C1 segment of cervical spinal cord (tissue), 14 donors: Measurements from ENCODE around the gene CCL27.
A peak's percentile ranks its signal among the peaks of the same experiment; 100 is the strongest.

ENCODE experiments used
- DNase-seq, 14 donors: peaks; one replicate each; lab custom pipeline; 2025; lab: John Stamatoyannopoulos, UW

Gene CCL27

DNA sequence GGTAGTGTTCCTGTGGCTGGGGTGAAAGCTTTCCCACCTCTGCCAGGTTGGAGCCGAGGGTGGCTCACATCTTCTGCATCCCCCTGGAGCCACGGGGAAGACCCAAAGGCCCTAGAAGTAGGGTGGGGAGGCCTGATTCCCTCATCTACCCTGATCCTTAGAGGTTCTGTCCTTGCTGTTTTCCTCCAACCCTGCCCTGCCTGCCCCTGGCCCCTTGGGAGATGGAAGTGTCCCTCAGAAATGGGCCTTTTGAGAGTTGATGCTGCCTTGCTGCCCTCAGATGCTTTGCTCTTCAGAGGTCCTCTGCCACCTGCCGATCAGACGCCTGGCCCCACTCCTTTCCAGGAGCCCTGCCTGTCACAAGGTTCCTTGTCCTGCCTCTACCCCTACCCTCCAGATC is 22.4 kb upstream of the CCL27 start:
- no peak for DNase-seq

GRCh38 chr9:34684145-34684544 is 21.7 kb upstream of the CCL27 start:
- DNase-seq: no peak

- no peak for DNase-seq
Observed at GRCh38 chr9:34675869-34676268, 13.4 kb upstream of the CCL27 start.

GRCh38 chr9:34675048-34675714 is 12.7 kb upstream of the CCL27 start:
- DNase-seq: peak in 4 of 14 donors; percentile 2 to 29 (median 10)

GRCh38 chr9:34674440-34674839 is 12.0 kb upstream of the CCL27 start:
- DNase-seq: no peak

- DNase-seq: no peak
Observed at GRCh38 chr9:34671307-34671706, 8.8 kb upstream of the CCL27 start.

DNA sequence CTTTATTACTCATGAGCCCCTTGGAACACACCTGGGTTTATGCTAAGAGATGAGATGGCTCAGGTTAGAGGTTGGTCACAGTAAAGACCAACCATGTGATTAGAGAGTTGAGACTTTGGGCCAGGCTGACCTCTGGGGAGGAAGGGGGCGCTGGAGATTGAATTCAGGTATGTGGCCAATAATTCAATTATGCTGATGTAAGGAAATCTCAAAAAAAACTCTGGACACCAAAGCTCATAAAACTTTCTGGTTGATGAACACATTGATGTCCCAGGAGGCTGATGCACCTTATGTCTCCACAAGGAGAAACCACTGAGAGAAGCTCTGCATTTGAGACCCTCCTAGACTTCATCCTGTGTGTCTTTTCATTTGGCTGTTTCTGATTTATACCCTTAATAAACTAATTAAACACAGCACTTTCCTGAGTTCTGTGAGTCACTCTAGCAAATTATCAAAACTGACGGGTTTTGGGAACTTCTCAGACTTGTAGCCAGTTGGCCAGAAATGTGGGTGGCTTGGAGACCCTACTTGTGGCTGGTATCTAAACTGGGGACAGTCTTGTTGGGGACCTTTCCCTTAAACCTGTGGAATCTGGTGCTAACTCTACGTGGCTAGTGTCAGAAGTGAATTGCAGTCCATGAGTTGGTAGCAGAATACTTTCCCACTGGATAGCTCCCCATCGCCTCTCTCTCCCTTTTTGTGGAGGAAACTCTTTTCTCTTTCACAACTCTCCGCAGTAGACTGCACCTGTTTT is 7.5 kb upstream of the CCL27 start:
- no peak for DNase-seq

GRCh38 chr9:34665381-34666250 is 3.2 kb upstream of the CCL27 start:
- DNase-seq: peak; percentile 56 to 95 (median 82)

- DNase-seq: no peak
Observed at GRCh38 chr9:34665067-34665380, 2.6 kb upstream of the CCL27 start.

DNA sequence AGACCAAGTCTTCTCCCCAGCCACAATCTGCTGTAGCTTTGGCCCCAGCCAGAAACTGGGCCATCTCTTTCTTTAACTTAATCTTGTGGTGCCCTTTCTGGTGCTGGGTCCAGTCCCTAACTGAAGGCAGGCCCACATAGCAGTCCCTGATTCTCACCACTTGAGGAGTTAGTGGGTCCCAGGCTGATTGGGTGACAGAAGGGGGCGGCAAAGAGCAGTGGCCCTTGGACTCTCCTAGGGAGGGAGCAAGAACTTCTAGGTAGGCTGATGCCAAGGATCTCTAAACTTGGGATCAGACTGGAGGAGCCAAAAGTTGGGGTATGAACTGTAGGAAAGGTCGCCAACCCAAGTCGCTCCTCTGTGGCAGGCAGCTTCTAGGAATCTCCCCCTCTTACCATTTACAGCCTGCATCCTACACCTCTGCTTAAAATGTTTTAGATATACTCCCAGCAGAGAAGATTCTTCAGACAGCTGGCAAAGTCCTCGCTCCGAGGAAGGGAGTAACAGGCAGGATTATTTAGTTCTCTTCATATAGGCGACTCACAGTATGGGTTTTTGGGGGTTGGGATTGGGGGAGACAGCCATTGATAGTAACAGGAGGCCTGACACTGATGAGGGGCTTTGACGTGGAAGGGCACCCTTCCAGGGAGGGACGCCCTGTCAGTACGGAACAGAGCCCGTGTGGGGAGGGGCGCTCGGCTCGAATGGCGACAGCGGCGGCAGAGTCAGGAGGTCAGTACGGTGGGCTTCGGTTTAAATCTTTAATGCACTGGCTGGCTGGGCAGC is 2.0 kb upstream of the CCL27 start:
- peak in 12 of 14 donors; percentile 14 to 64 (median 49) for DNase-seq

- DNase-seq: no peak
Observed at GRCh38 chr9:34663303-34663605, 797 bp upstream of the CCL27 start.

DNA sequence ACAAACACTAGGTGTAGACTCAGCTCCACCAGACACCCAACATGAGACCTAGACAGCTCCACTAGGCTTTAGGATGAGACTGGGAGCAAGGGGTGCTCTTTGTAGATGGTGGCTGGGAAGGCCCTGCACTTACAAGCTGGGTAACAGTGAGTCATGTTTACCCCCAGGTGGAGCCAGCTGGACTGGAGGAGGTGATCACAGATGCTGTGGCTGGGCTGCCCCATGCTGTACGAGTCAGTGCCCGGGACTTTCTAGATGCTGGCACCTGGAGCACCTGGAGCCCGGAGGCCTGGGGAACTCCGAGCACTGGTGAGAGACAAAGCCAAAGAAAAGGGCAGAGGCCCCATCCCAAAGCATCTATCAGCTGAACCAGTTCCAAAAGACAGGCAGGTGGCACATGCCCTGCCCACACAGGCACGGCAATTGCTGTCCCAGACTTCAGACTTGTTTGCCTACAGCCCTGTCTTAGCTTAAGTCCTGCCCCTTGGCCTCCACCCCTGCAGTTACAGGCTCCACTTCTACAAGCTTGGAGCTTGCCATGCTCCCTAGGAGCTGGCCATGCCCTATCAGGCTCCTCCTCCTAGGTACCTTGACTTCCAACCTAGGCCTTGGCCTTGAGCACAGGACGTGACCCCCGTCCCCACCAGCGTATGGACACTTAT is 2.7 kb downstream of the CCL27 start:
- no peak for DNase-seq

GRCh38 chr9:34658461-34658860 is 4.0 kb downstream of the CCL27 start:
- no peak for DNase-seq

DNA sequence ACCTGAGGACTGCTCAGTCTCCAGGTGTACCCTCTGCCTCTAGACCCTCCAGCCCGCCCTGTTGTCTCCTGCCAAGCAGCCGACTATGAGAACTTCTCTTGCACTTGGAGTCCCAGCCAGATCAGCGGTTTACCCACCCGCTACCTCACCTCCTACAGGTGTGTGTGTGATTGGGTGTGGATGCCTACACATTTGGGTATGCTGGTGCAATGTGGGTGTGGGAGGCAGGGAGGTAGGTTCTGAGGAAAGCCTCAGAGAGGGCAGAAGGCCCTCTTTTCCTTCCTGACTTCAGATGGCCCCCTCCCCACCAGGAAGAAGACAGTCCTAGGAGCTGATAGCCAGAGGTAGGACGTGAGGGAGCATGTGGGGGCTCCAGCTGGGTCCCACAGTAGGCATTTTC is 5.5 kb downstream of the CCL27 start:
- DNase-seq: no peak

- DNase-seq: no peak
Observed at GRCh38 chr9:34655394-34655793, 7.1 kb downstream of the CCL27 start.

- DNase-seq: peak in 12 of 14 donors; percentile 29 to 80 (median 61)
Observed at GRCh38 chr9:34654323-34655051, 8.0 kb downstream of the CCL27 start.

DNA sequence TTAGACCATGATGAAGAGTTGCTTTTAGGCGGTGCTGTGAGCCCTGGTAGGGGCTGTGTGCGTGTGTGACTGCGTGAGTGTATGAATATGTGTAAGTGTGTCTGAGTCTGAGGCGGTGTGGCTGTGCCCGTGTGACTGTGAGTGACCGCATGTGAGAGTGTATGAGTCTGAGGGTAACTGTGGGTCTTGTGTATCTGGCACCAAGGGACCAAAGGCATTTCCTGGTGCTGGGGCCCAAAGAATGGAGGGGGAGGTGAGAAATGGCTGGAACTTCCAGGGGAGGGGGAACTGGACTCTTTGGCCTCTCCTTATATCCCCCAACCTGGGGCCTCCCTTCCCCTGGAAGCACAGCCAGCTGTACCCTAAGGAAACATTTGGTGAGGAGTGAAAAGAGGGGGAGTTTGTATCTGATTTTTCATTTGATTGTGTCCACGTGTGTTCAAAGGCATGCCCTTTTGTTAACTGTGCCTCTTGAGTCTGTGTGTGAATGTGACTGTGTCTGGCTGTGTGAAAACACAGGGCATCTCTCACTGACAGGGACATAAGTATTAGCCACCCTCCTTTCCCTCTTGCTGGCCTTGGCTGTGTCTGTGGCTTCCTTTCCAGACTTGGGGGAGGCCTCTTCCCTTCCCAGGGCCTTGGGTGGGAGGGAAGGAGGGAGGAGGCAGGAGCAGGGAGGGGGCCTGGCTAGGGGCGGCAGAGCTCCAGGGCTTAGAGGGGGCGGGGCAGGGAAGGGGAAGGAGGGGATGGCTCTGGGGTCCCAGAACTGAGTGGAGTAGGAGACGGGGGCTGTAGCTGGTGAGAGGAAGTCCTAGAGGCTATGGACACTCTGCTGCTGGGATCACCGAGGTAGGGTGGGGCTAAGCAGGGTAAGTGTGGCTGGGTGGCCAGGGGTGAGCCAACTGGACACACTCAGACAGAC is 9.0 kb downstream of the CCL27 start:
- DNase-seq: peak in 4 of 14 donors; percentile 17 to 57 (median 44)

GRCh38 chr9:34652602-34653000 is 9.9 kb downstream of the CCL27 start:
- DNase-seq: no peak

DNA sequence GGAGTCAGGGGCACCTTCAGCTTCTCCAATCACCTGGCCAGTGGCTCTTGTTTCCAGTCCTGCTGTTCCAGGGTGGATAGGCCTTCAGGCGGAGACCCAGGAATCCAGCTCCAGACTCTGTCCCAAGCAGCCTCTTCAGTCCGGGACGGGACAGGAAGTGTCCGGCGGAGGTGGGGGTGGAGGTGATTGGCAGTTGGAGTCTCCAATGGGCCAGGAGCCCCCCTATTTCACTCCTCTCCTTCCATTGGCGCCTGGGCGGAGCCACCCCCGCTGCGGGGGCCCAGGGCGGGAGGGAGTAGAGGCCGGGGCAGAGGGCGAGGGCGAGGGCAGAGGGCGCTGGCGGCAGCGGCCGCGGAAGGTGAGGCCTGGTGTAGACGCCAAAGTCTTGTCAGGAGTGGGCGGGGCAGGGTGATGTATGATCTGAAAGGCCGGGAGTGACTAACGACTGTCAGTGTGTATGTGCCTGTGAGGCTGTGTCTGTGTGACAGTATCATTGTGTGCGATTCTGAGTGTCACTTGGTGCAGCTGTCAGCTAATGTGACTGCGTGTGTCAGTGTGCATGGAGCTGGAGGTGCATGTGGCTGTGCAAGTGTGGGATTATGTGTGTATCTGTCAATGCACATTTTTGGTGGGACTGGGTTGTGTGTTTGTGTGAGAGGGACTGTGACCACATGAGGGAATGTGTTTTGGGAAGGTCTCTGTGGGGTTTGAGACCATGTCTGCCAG is 10.4 kb downstream of the CCL27 start, which contains the start of gene IL11RA:
IL11RA (plus strand) TSS at position 310 of the 726 bp plus-strand sequence. CDS start 3,033 bp downstream, outside the sequence.
- DNase-seq: peak in 12 of 14 donors; percentile 39 to 89 (median 83)
